Retina (tissue), 1 donor: ENCODE data around the gene PGBD5.

Source experiments
- DNase-seq: peaks from one replicate; pipeline ENCODE4 v3.0.0-alpha.2; 2016

PGBD5 gene

GRCh38 chr1:230345139-230345885, 80.8 kb downstream of the PGBD5 start:
- DNase-seq = no peak

DNA sequence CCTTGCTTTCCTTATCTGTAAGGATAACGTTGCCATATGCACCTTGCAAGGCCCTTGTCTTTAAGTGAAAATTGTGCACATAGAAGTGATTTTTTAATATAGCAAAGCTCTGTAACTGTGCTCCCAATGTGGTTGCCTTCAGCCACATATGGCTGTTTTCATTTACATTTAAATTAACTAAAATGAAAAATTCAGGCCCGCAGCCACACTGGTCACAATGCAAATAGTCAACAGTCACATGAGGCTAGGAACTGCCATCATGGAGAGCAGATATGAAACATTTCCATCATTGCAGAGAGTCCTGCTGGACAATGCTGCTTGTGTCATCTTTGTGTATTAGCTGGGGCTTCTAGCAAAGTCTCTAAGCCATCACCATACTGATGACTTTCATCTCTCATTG, 83.4 kb downstream of the PGBD5 start:
- DNase-seq = no peak

DNA sequence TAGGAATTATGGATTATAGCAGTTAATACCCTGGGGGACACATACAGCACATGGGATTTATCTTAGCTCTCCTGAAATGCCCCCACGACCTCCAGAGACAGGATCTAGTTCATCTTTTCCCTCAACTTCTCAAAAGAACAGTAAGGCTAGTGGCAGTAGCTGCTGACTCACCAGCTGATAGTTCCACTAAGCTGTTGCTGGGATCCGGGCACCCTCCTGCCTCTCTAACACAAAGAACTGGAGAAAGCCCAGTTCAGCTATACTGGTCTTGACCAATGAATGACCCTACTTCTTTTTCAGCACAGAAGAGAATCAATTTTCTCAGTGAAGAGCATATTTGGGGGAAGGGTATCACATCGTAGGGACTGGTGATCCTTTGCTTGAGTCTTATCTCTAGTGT, 84.1 kb downstream of the PGBD5 start:
- DNase-seq = no peak

DNA sequence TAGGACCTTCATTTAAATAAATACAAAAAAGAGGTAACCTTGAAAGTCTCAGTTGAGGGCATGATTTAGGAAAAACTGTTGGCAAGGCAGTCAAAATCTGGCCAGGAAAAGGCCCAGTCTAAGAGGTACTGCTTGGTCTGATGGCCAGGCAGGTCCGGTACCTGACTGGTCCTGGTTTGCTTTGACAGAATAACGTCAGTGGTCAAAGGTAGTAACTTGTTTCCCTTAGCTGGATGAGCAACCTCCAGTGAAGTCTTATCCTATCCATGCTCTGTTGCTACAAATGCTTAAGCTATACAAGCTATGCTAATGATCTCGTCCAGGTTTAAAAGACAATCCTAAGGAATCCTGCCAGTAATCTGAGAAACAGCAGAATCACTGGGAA, 85.0 kb downstream of the PGBD5 start:
- no peak for DNase-seq

GRCh38 chr1:230340526-230341161, 85.5 kb downstream of the PGBD5 start:
- no peak for DNase-seq

GRCh38 chr1:230339033-230339432, 87.1 kb downstream of the PGBD5 start:
- DNase-seq = no peak

- no peak for DNase-seq
These were observed 88.9 kb downstream of the PGBD5 start for GRCh38 chr1:230337266-230337665.

GRCh38 chr1:230335861-230336522, 90.1 kb downstream of the PGBD5 start:
- no peak for DNase-seq

DNA sequence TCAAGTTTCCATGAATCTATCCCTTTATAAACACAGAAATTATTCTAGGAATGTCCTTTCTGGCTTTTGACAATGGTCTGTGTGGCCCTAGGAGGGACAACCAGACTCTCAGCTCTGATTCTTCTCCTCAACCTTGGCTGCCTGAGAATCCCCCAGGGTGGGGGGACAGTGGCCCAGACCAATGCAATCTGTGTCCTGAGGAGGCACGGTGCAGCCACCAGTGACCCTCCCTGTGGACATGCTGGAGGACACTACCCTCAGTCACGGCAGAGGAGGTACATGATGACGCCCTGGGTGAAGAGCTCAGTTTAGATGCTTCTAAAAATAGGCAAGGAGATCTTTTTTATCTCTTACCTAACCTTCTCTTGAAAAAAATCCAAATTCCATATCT, 91.7 kb downstream of the PGBD5 start:
- no peak for DNase-seq

- DNase-seq = no peak
These were observed 92.3 kb downstream of the PGBD5 start for GRCh38 chr1:230333590-230334446.

DNA sequence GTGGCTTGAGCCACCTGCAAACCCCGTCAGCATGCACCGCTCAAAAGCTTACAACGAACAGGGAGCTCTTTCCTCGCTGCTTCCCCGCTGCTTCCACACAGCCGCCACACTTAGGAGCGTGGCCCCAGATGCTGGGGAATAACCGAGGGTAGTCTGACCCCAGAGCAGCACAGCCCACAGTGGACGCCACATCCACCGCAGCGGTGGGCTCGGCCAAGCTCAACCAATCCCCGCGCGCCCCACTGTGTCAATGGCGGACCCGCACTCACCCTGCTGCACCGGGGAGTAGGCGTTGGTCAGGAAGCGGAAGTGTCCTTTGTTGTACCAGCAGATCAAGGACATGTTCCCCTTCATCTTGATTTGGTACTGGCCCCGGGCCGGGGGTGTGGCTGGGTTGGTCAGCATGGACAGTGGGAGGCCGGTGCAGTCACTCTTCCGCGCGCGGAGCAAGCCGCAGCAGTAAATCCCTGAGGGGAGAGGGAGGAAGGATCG, 93.5 kb downstream of the PGBD5 start:
- peak; percentile 79 for DNase-seq

GRCh38 chr1:230332061-230332460, 94.1 kb downstream of the PGBD5 start:
- no peak for DNase-seq

GRCh38 chr1:230330157-230330556, 96.0 kb downstream of the PGBD5 start:
- DNase-seq = no peak

DNA sequence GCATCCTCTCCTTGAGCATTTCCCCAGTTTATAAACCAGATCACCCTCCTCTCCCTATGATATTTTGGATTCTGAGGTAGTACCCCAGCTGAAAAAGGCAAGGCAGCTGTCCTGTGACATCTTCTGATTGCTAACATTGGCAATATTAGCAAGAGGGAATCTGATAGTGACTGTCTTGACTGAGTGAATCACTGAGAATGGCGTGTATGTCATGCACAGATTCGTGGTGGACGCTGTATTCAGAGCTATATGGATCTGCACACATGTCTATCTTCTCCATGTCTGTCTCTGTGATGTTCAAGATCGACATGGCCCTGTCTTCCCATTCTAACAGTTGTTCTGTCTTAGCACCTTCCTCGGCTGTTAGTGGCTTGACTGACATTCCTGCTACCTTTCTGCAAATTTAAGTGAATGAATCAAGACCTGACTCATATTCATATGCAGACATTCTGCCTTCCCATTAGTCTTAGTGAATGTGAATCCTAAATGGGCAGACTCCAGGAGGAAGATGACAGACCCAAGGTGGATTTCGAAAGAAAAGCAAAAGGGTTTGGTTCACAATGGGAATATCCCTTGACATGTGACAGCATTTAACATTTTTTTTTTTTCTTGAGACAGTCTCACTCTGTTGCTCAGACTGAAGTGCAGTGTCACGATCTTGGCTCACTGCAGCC, 97.7 kb downstream of the PGBD5 start:
- DNase-seq = no peak

DNA sequence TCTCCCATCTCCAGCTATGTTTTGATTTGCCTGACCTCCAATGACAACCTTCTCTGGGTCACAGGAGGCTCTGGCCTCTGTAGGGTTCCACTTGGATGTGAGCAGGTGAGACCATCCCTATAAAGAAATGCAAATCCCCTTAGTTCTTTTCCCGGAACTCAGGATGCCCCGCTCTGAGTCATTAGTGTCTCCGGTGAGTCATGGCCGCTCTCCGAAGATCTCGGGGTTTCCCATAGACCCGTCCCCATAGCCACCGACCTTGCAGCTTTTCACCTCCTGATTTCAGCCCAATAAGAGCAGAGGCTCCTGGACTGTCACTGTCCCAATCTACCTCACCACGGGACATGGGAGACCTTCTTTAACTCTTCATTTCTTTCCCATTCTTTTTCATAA, 98.2 kb downstream of the PGBD5 start:
- no peak for DNase-seq

GRCh38 chr1:230326971-230327891, 98.9 kb downstream of the PGBD5 start:
- no peak for DNase-seq

DNA sequence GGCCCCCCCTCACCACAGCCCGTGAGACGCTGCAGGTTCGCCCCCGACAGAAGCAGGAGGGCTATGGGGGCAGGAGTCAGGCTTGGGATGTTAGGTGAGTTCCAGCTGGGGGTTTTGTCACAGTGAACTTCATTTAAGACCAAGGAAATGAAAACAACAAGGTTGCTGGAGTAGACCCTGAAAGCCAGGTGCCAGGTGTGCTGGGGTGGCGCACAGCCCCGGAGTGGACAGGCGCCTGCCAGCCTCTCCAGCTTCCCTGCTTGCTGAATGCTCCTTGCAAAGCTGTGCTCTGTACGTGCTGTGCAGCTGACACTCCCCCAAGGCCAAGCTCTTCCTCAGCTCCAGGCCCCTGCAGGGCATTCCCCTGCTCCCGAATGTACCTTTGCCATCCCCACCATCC, 102.4 kb downstream of the PGBD5 start:
- DNase-seq = no peak

DNA sequence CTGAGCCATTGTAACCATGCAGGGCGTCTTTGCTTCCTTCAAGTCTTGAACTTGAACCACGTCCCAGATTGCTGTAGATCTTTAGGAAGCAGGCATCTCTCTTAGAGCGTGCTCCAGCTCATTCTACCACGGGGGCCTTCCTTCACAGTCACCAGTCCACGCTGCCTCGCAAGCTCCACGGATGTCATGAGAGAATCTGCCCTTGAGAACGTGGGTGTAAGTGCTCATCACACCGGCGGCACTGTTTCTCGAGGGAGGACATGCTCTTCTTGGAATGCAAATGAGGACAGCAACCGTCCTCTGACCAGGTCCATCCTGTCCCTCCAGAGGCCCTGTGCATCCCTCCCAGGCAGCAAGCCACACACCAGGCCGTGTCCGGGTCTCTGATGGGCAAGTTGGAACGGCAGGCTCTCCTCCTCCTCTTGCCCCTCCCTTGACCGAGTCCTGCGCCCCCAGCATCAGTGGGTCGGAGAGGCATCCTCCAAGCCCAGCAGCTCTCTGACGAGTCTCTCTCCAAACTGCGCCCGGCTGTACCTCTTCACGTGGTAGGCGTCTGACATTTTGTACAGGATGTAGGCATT, 103.1 kb downstream of the PGBD5 start:
- no peak for DNase-seq

DNA sequence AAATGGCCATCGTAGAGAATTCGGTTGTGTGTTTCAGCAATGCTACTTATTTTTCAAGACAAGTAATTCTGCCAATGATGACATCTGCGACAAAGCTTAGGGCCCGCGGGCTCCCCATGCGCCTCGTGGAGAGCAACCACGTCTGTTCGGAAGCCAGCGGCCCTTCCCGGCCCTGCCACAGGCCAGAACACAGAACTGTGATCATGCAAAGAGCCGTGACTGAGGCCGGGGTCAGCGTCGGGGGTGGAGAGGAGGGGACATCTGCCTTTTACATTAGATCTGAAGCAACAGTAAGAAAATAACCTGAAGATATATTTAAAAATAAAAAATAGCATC, 103.7 kb downstream of the PGBD5 start:
- DNase-seq = no peak

DNA sequence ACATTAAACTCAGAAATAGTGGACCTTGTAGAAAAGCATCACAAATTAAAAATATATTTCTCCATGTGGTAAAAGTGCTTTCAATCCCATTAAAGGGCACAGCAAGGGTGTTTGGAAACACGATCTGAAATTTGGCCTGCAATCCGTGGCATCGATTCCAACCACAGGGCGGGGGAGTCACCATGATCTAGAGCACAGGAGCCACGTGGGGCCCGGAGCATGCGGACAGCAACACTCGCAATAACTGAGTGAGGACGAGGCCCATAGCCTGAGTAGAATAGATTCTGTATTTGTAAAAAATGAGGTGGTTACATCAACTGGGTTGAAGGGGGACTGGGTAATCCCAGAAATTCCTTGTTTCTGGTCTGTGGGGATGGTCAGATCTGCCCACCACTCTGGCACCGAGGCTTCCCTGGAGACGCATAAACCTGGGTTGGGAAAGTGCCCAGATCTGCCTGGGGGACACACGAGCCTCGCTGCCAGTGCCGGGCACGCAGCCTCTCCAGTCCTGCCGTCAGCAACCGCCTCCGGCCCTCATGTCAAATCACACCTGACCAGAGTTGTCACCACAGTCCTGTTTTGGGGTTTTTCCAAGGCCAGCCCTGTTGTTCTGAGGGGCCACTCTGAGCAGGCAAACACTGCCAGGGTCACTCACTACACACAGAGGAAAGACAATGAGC, 104.3 kb downstream of the PGBD5 start:
- DNase-seq = no peak

- DNase-seq = no peak
These were observed 104.8 kb downstream of the PGBD5 start for GRCh38 chr1:230321341-230321740.
